GM21515 (cell line): ENCODE measurements around the gene LCN1.
"Not testable (repeated sequence)": the region's sequence is repeated elsewhere in the genome, so short reads cannot be mapped to it uniquely, and the experiment has no call there.

Experiments used
- ATAC-seq: cut with Tn5 transposase; IDR thresholded peaks from one replicate; pipeline ENCODE4 v1.9.1; 2021; ENCODE audit not compliant: unreplicated experiment

The LCN1 gene

GRCh38 chr9:135522137-135522877 lies 1.1 kb downstream of the LCN1 start:
- ATAC-seq, result no peak

- no peak for ATAC-seq
Observed at GRCh38 chr9:135522931-135523330, 1.7 kb downstream of the LCN1 start.

GRCh38 chr9:135523521-135524129 lies 2.4 kb downstream of the LCN1 start:
- ATAC-seq, result no peak

GRCh38 chr9:135524130-135524861 lies 3.1 kb downstream of the LCN1 start:
- no peak for ATAC-seq

- no peak for ATAC-seq
Observed at GRCh38 chr9:135525241-135526088, 4.2 kb downstream of the LCN1 start.

- ATAC-seq, result no peak
Observed at GRCh38 chr9:135526089-135526729, 5.0 kb downstream of the LCN1 start.

GRCh38 chr9:135526730-135527571 lies 5.7 kb downstream of the LCN1 start:
- no peak for ATAC-seq

- ATAC-seq, result not testable (repeated sequence)
Observed at GRCh38 chr9:135528842-135529435, 7.7 kb downstream of the LCN1 start.

GRCh38 chr9:135530146-135530545 lies 8.9 kb downstream of the LCN1 start:
- no peak for ATAC-seq

GRCh38 chr9:135531096-135531495 lies 9.9 kb downstream of the LCN1 start:
- ATAC-seq, result no peak

- ATAC-seq, result no peak
Observed at GRCh38 chr9:135533113-135533512, 11.9 kb downstream of the LCN1 start.

GRCh38 chr9:135533674-135534073 lies 12.4 kb downstream of the LCN1 start:
- no peak for ATAC-seq

GRCh38 chr9:135534192-135534711 lies 13.0 kb downstream of the LCN1 start:
- ATAC-seq, result not testable (repeated sequence)

- not testable (repeated sequence) for ATAC-seq
Observed at GRCh38 chr9:135534826-135535225, 13.6 kb downstream of the LCN1 start.

GRCh38 chr9:135535631-135536030 lies 14.4 kb downstream of the LCN1 start:
- ATAC-seq, result not testable (repeated sequence)

GRCh38 chr9:135536216-135536615 lies 15.0 kb downstream of the LCN1 start:
- ATAC-seq, result no peak

- not testable (repeated sequence) for ATAC-seq
Observed at GRCh38 chr9:135543262-135543894, 22.1 kb downstream of the LCN1 start.

- no peak for ATAC-seq
Observed at GRCh38 chr9:135544981-135545635, 23.9 kb downstream of the LCN1 start.
